Left ventricle myocardium superior (tissue), 1 donor: Measurements from ENCODE around the gene GUCY1A2. TPM values are rescaled to one million over a fixed set of nuclear protein-coding genes. Genes with fewer than 3 reads are reported as not detected.
"Not testable (repeated sequence)": the region's sequence is repeated elsewhere in the genome, so short reads cannot be mapped to it uniquely, and the experiment has no call there.

ENCODE experiments used
- ATAC-seq: fragments of 200-7000 bp; cut with Tn5 transposase; one replicate; pipeline ENCODE4 v1.9.1; 2020; ENCODE audit warnings: mild to moderate bottlenecking, moderate library complexity
- DNase-seq: peaks from one replicate; pipeline ENCODE4 v3.0.0-alpha.2; 2020
- intact Hi-C: fragments of 100-400 bp; cut with micrococcal nuclease; formaldehyde crosslinking; loops from one replicate; pipeline ENCODE4 v1.11.0; 2022
- total RNA-seq: library from RNA; stranded (reverse); fragmentation: NEBNext Ultra II Directional; extraction: Animal tissue kit (Norgen Biotek cat#: 25700); gene quantifications from one replicate; pipeline ENCODE4 v1.2.1, GENCODE V29; 2021
- donor health status: DM: no; HTN: yes; CAD: no; lungs with severe emphysema.

The GUCY1A2 gene
- total RNA-seq, 1 donor from 2014 or later: 10.9 TPM

GRCh38 chr11:106959800-106960199 is 58.5 kb downstream of the GUCY1A2 start:
- no peak for DNase-seq
- no peak for ATAC-seq
- intact Hi-C loops: no loop called here

DNA sequence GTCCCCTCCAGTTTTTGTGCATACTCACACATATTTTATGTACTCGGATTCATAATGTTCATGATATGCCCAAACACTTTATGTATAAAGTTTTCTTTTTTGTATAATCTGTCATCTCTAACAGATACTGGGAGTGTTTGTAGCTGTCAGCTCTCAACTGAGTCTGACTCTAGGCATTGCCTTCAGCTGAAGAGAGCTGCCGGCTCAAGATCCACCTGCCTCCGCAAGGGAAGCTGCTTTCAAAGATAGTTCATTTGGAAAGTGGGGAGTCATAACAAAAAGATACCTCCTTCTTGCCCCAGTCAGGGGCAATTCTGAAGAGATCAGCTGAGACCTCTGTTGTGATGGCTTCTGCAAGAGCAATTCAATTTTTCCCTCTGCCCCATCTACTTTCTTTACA is 58.9 kb downstream of the GUCY1A2 start:
- ATAC-seq: no peak
- intact Hi-C loops: no loop called here
- no peak for DNase-seq

GRCh38 chr11:106958517-106959248 is 59.6 kb downstream of the GUCY1A2 start:
- intact Hi-C loops: no loop called here
- DNase-seq: no peak
- no peak for ATAC-seq

DNA sequence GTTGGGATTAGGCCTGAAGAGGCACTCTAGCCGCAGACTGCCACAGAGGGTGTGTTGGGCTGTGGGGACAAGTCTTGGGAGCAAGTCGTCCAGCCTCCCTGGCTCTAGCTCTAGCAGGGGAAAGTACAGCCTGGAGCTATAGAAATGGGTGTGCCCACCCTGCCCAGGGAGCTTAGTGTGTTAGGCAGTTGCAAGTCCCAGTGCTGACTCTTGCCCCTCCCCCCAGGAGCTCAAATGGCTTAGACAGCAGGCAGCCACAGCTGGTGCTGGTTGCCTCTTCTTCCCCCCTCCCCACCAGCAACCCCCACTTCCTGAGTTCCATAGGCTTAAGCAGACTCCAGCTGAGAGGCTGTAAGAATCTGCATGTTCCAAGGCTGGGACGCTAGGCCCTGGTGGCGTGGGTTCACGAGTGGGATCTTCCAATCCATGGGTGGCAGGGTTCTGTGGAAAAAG is 61.2 kb downstream of the GUCY1A2 start:
- intact Hi-C loops: no loop called here
- ATAC-seq: no peak
- no peak for DNase-seq

GRCh38 chr11:106950067-106950491 is 68.2 kb downstream of the GUCY1A2 start:
- DNase-seq: no peak
- intact Hi-C loops: no loop called here
- peak; percentile 70 for ATAC-seq

- ATAC-seq (no peak), DNase-seq (no peak)
- intact Hi-C loops: no loop called here
Observed at GRCh38 chr11:106943089-106943488, 75.2 kb downstream of the GUCY1A2 start.

DNA sequence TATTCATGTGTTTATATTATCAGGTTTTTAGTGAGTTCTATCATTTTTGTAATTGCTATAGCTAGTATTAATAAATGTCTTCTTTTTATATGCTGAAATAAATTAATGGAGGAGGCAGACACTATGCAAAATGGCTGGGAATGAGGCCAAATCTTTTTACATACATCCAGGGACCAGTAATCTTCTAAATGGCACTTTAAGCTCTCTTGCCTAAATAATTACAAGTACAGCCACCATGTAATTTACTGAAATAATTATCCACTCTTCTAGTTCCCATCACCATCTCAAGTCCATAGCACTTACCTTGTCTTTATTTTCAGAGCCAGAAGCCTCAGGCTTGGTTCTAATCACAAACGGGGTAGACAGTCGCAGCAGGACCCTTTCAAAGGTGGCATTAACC is 79.1 kb downstream of the GUCY1A2 start:
- DNase-seq (no peak), ATAC-seq (no peak)
- intact Hi-C loops: no loop called here

DNA sequence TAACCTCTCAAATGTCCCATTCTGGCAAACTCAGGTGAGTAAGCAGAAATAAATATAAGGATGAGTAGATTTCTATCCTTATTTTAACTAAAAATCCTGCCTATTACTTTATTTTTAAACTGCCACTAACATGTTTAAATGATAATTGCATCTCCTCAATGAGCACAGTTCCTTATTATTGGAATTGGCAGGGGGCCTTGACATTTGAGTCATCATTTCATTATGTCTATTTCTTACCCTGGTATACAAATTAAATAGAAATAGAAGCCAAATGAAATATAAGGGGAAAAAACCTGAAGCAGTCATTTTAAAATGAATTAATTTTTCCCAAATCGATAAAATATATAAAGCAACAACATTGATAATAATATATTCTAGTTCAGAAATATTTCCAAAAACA is 81.2 kb downstream of the GUCY1A2 start:
- ATAC-seq (no peak), DNase-seq (no peak)
- intact Hi-C loops: no loop called here

DNA sequence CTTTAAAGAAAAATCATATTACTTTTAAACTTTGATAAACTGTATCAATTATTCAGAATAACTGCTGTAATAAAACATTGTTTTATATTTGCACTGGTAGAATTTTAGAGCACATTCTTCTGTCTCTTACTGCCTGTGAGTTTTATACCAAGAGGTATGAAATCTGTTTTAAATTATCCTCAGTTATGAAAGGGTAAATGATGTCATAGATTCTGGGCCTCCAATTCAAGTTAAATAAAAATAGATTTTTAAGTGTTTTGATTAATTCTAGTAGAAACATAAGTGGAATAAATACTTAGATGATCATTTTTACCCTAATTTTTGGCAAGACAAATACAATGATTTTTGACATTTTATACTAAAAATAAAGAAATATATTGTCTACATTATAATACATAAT is 93.0 kb downstream of the GUCY1A2 start:
- ATAC-seq (no peak), DNase-seq (no peak)
- intact Hi-C loops: no loop called here

GRCh38 chr11:106920899-106921509 is 97.3 kb downstream of the GUCY1A2 start:
- DNase-seq (no peak), ATAC-seq (peak; percentile 48)
- intact Hi-C loops: no loop called here

GRCh38 chr11:106917973-106918372 is 100.3 kb downstream of the GUCY1A2 start:
- intact Hi-C loops: no loop called here
- no peak for ATAC-seq
- DNase-seq: no peak

GRCh38 chr11:106914409-106914808 is 103.9 kb downstream of the GUCY1A2 start:
- ATAC-seq (no peak), DNase-seq (no peak)
- intact Hi-C loops: no loop called here

- no peak for ATAC-seq
- no peak for DNase-seq
- intact Hi-C loops: no loop called here
Observed at GRCh38 chr11:106913141-106913540, 105.1 kb downstream of the GUCY1A2 start.

DNA sequence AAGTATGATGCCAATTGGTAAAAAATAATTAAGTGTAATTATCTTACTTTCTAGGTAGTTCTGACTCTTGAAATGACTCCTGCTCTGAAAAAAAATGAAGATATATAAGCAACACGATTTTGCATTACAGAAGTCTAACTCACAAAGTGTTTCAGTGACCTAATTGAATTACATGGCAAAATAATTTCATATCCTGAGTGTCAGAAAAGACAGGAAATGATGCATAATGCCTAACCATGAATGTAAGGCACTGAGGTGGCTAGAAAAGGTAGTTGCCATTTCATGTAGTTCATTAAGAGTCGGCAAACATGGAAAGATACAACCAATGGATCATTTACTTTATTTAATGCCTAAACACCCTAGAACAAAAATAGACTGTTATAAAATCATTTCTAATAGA is 113.5 kb downstream of the GUCY1A2 start:
- DNase-seq (no peak), ATAC-seq (no peak)
- intact Hi-C loops: no loop called here

GRCh38 chr11:106889718-106890117 is 128.6 kb downstream of the GUCY1A2 start:
- DNase-seq (no peak), ATAC-seq (no peak)
- intact Hi-C loops: no loop called here

DNA sequence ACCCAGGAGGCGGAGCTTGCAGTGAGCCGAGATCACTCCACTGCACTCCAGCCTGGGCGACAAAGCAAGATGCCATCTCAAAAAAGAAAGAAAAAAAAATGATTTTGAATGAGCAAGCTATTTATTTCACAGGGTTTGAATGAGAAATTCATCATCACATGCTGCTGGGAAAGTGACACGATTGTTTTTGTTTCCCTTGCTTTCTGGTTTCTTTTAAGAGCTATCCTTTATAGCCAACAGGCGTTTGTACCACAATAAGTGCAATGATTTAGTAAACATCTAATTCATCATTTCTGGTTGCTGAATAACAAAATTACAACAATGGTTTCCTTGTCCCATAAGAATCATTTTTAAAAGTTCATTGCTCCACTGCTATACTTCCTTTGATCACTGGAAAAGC is 129.9 kb downstream of the GUCY1A2 start:
- intact Hi-C loops: no loop called here
- ATAC-seq (no peak), DNase-seq (no peak)

- DNase-seq, ATAC-seq, intact Hi-C loops: not testable (repeated sequence)
Observed at GRCh38 chr11:106883693-106884092, 134.6 kb downstream of the GUCY1A2 start.

DNA sequence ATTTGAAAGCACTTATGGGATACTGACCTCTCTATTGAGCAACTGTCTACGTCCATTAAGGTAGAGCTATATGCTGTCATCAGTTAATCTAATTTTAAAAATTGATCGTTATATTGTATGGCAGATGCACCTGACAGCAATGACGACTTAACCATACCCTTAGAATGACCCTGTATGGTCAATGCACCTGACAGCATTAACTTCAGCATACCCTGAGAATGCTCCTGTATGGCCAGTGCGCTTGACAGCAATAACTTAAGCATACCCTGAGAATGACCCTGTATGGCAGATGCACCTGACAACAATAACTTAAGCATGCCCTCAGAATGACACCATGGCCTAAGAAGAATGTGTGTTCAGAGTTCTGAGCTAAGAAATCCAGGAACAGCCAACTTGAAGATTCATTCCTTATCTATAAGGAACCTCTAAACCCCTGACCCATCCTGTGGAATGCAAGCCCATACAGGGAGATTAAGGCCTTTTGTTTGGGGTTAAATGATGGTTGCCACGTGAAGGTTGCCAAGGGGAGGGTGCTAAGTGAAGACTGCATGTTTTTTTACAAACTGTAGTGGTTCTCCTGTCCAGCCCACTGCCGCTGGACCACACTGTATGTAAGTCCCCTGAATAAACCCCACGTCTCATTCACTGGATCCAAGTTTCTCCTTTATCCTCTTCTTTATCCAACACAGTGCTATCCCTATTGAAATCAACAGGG is 138.3 kb downstream of the GUCY1A2 start:
- no peak for ATAC-seq
- intact Hi-C loops: no loop called here

GRCh38 chr11:106879029-106879428 is 139.2 kb downstream of the GUCY1A2 start:
- intact Hi-C loops: no loop called here
- ATAC-seq (no peak), DNase-seq (no peak)

More for the DNA sequence above, 138.3 kb downstream of the GUCY1A2 start:
- no peak for DNase-seq

GRCh38 chr11:106875013-106875412 is 143.3 kb downstream of the GUCY1A2 start:
- intact Hi-C loops: no loop called here
- DNase-seq (no peak), ATAC-seq (no peak)
